GM18517 (cell line): ENCODE data around the gene TUBGCP2.
A peak's percentile ranks its signal among the peaks of the same experiment; 100 is the strongest.

Experiments used
- ATAC-seq: cut with Tn5 transposase; IDR thresholded peaks from one replicate; pipeline ENCODE4 v1.9.1; 2021; ENCODE audit warnings: mild to moderate bottlenecking, moderate library complexity; ENCODE audit not compliant: unreplicated experiment

Gene TUBGCP2

GRCh38 chr10:133280391-133281059, 28.1 kb downstream of the TUBGCP2 start:
- ATAC-seq: no peak

GRCh38 chr10:133279326-133280226, 29.1 kb downstream of the TUBGCP2 start:
- no peak for ATAC-seq

GRCh38 chr10:133278577-133279265, 30.0 kb downstream of the TUBGCP2 start:
- peak; percentile 29 for ATAC-seq

GRCh38 chr10:133277993-133278576, 30.6 kb downstream of the TUBGCP2 start:
- ATAC-seq: no peak

GRCh38 chr10:133277277-133277992, 31.2 kb downstream of the TUBGCP2 start:
- no peak for ATAC-seq

- no peak for ATAC-seq
These were observed 32.1 kb downstream of the TUBGCP2 start, which contains the start of gene ADAM8 for GRCh38 chr10:133276435-133277201. ADAM8 (minus strand) TSS chr10:133276868; CDS start chr10:133276817, 51 bp downstream.

- ATAC-seq: no peak
These were observed 32.6 kb downstream of the TUBGCP2 start for GRCh38 chr10:133276100-133276434.

- ATAC-seq: peak; percentile 43
These were observed 33.0 kb downstream of the TUBGCP2 start for GRCh38 chr10:133275684-133276092.

GRCh38 chr10:133274751-133275683, 33.7 kb downstream of the TUBGCP2 start:
- peak; percentile 45 for ATAC-seq

GRCh38 chr10:133273534-133274143, 35.0 kb downstream of the TUBGCP2 start:
- ATAC-seq: no peak

- no peak for ATAC-seq
These were observed 35.7 kb downstream of the TUBGCP2 start for GRCh38 chr10:133272964-133273420.

- no peak for ATAC-seq
These were observed 36.2 kb downstream of the TUBGCP2 start for GRCh38 chr10:133272301-133272963.

- no peak for ATAC-seq
These were observed 37.0 kb downstream of the TUBGCP2 start for GRCh38 chr10:133271521-133272300.

- ATAC-seq: no peak
These were observed 37.8 kb downstream of the TUBGCP2 start for GRCh38 chr10:133270773-133271297.

- no peak for ATAC-seq
These were observed 38.5 kb downstream of the TUBGCP2 start for GRCh38 chr10:133270204-133270603.

- ATAC-seq: no peak
These were observed 39.3 kb downstream of the TUBGCP2 start for GRCh38 chr10:133269367-133269766.

- no peak for ATAC-seq
These were observed 40.1 kb downstream of the TUBGCP2 start for GRCh38 chr10:133268532-133268931.
